B cell (primary cell): ENCODE data around the gene HBA1. TPM values are rescaled to one million over a fixed set of nuclear protein-coding genes. Genes with fewer than 3 reads are reported as not detected.

Experiments used
- ATAC-seq: fragments of 200-7000 bp; cut with Tn5 transposase; one replicate; pipeline ENCODE4 v1.10.0; 2021; ENCODE audit warnings: low read depth, mild to moderate bottlenecking, moderate number of reproducible peaks, moderate library complexity
- CTCF ChIA-PET: fragments of 350-600 bp; sonication (Branson Sonifier 250); formaldehyde crosslinking; loops from one replicate; lab custom pipeline; 2021; ENCODE audit warnings: antibody characterized with exemption, inconsistent platforms; lab: Charles Lee
- POLR2A ChIA-PET: fragments of 350-600 bp; sonication (Branson Sonifier 250); formaldehyde crosslinking; loops from one replicate; lab custom pipeline; 2021; ENCODE audit warnings: antibody characterized with exemption; lab: Charles Lee
- DNase-seq: peaks from one replicate; pipeline ENCODE4 v3.0.0; 2013
- H2AFZ ChIP-seq: 2 replicates; pipeline ENCODE4 v1.6.1; 2012; ENCODE audit warnings: mild to moderate bottlenecking, low read depth, low read length; ENCODE audit not compliant: insufficient read depth, poor library complexity, severe bottlenecking
- H3K27ac ChIP-seq, 2 donors: 1 replicate in 1 of 2; 2 replicates in 1 of 2; pipeline ENCODE4 v1.5.1; 2012 to 2013; ENCODE audit warnings: low read length in 2 of 2, mild to moderate bottlenecking in 2 of 2, moderate library complexity in 1 of 2
- H3K27me3 ChIP-seq, 4 experiments: fragments of 200-600 bp in 1 of 4; sonication (generic) in 1 of 4; replicated peaks in 1 of 4; 1 replicate in 2 of 4; 2 replicates in 2 of 4; pipeline versions ENCODE4 v1.6.1 to v1.7.0; 2013 to 2016; ENCODE audit warnings: low read length in 3 of 4, mild to moderate bottlenecking in 2 of 4, mixed read lengths in 1 of 4, moderate library complexity in 1 of 4; ENCODE audit not compliant: insufficient read depth in 4 of 4, control insufficient read depth in 3 of 4; ENCODE audit errors: control extremely low read depth in 1 of 4
- H3K36me3 ChIP-seq, 2 experiments: replicated peaks in 1 of 2; 1 replicate in 1 of 2; 2 replicates in 1 of 2; pipeline versions ENCODE4 v1.6.1 to v1.7.1; 2013; ENCODE audit warnings: low read length in 1 of 2; ENCODE audit not compliant: insufficient read depth in 2 of 2, control insufficient read depth in 1 of 2; ENCODE audit errors: control extremely low read depth in 1 of 2, extremely low read depth in 1 of 2
- H3K4me1 ChIP-seq, 2 donors: fragments of 200-600 bp in 1 of 2; sonication (generic) in 1 of 2; 1 replicate in 1 of 2; 2 replicates in 1 of 2; pipeline versions ENCODE4 v1.5.1 to v1.6.1; 2013 to 2017; ENCODE audit warnings: low read length in 2 of 2; ENCODE audit not compliant: control insufficient read depth in 2 of 2, insufficient read depth in 2 of 2
- H3K4me2 ChIP-seq: replicated peaks from 2 replicates; pipeline ENCODE3; 2012; ENCODE audit warnings: mild to moderate bottlenecking, low read depth, low read length; ENCODE audit not compliant: poor library complexity, severe bottlenecking
- H3K4me3 ChIP-seq, 5 experiments: fragments of 200-600 bp in 1 of 5; sonication (generic) in 1 of 5; 1 replicate in 3 of 5; 2 replicates in 2 of 5; pipeline versions ENCODE4 v1.5.1 to v1.7.0; 2011 to 2016; ENCODE audit warnings: low read length in 4 of 5, mild to moderate bottlenecking in 4 of 5, low read depth in 2 of 5, control low read depth in 1 of 5, moderate library complexity in 1 of 5; ENCODE audit not compliant: insufficient read depth in 1 of 5; ENCODE audit errors: control extremely low read depth in 1 of 5, extremely low read depth in 1 of 5
- H3K79me2 ChIP-seq: fragments of 200-600 bp; sonication (generic); one replicate; pipeline ENCODE4 v1.6.0; 2016; ENCODE audit warnings: low read length; ENCODE audit not compliant: control insufficient read depth, insufficient read depth
- H3K9ac ChIP-seq: fragments of 200-600 bp; sonication (generic); 2 replicates; pipeline ENCODE4 v1.6.1; 2017; ENCODE audit warnings: mild to moderate bottlenecking, low read length, moderate library complexity
- H3K9me3 ChIP-seq, 3 donors: one replicate each; pipeline versions ENCODE4 v1.6.1 to v1.7.1; 2013; ENCODE audit warnings: low read length in 2 of 3; ENCODE audit not compliant: control insufficient read depth in 2 of 3, insufficient read depth in 1 of 3; ENCODE audit errors: control extremely low read depth in 1 of 3
- H4K20me1 ChIP-seq: 2 replicates; pipeline ENCODE4 v1.6.0; 2012; ENCODE audit warnings: mild to moderate bottlenecking, low read length; ENCODE audit not compliant: insufficient read depth, control insufficient read depth, poor library complexity, severe bottlenecking
- H3K27ac Mint-ChIP-seq: one replicate; pipeline ENCODE4 v1.8.0; 2021; ENCODE audit warnings: mixed read lengths
- H3K27me3 Mint-ChIP-seq: one replicate; pipeline ENCODE4 v1.8.0; 2021; ENCODE audit warnings: mixed read lengths
- H3K4me1 Mint-ChIP-seq: one replicate; pipeline ENCODE4 v1.8.0; 2021; ENCODE audit warnings: mixed read lengths
- H3K4me3 Mint-ChIP-seq: one replicate; pipeline ENCODE4 v1.8.0; 2021; ENCODE audit warnings: mixed read lengths
- H3K9me3 Mint-ChIP-seq: one replicate; pipeline ENCODE4 v1.8.0; 2022; ENCODE audit warnings: mixed read lengths; ENCODE audit not compliant: insufficient read depth
- CTCF ChIP-seq: fragments of 200-600 bp; IDR thresholded peaks from one replicate; pipeline ENCODE4 v1.8.0; 2022; ENCODE audit warnings: antibody characterized with exemption, mild to moderate bottlenecking
- EZH2 ChIP-seq: IDR thresholded peaks from 2 replicates; pipeline ENCODE4 v1.6.1; 2012; ENCODE audit warnings: borderline replicate concordance, low read depth, mild to moderate bottlenecking, moderate library complexity, low read length; ENCODE audit not compliant: insufficient read depth, poor library complexity, severe bottlenecking
- WGBS: methylation state at CpG from one replicate; pipeline ENCODE4 v1.1.5; 2013; ENCODE audit warnings: missing lambda C conversion rate; ENCODE audit not compliant: insufficient coverage; 5-methylcytosine and 5-hydroxymethylcytosine counted together
- intact Hi-C: fragments of 100-400 bp; cut with micrococcal nuclease; formaldehyde crosslinking; loops from one replicate; pipeline ENCODE4 v1.10.0; 2022
- polyA plus RNA-seq: library from polyadenylated mRNA; depleted of rRNA; stranded (reverse); fragments of >200 nt; gene quantifications from 2 replicates; pipeline ENCODE4 v1.2.3, GENCODE V29; 2012
- total RNA-seq, 2 donors: library from RNA; stranded (reverse); fragments of 120-200 nt in 1 of 2; gene quantifications; 1 replicate in 1 of 2; 2 replicates in 1 of 2; pipeline versions ENCODE4 v1.2.3 to v1.2.4, GENCODE V29; 2013 to 2022

HBA1 gene
- total and polyA plus RNA-seq, 2 donors (not counting 1 experiment from before 2014, with no cell fraction given): 38.5 to 283 TPM

DNA sequence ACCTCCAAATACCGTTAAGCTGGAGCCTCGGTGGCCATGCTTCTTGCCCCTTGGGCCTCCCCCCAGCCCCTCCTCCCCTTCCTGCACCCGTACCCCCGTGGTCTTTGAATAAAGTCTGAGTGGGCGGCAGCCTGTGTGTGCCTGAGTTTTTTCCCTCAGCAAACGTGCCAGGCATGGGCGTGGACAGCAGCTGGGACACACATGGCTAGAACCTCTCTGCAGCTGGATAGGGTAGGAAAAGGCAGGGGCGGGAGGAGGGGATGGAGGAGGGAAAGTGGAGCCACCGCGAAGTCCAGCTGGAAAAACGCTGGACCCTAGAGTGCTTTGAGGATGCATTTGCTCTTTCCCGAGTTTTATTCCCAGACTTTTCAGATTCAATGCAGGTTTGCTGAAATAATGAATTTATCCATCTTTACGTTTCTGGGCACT, 928 bp downstream of the HBA1 start:
- Histone ChIP-seq H3K36me3 (no peaks in the 10 kb centered on the region), H3K9ac (no peak overlapping the region), H4K20me1 (no peaks in the 10 kb centered on the region), H3K27me3 (peaks cover 0 to 56% (median 27%) of the 10 kb centered on the region in 4 experiments), H3K4me2 (no peak overlapping the region), H3K79me2 (no peaks in the 10 kb centered on the region), H3K27ac (no peak overlapping the region), H3K9me3 (peaks cover 0 to 4% (median 0%) of the 10 kb centered on the region in 3 donors), H2AFZ (no peak overlapping the region), H3K4me3 (no peak overlapping the region), H3K4me1 (peaks cover 14 to 22% of the 10 kb centered on the region in 2 donors)
- intact Hi-C loops: no loop called here
- POLR2A ChIA-PET: no interaction called here
- TF ChIP-seq EZH2 (no peak), CTCF (no peak)
- H3K27ac Mint-ChIP-seq: no peak overlapping the region
- peak; percentile 12 for DNase-seq
- peaks cover 30% of the 10 kb centered on the region for H3K4me1 Mint-ChIP-seq
- ATAC-seq: no peak
- WGBS: 19% methylated on average over 9 of the region's 13 CpGs
- CTCF ChIA-PET: interaction anchor here (1.1 to 1.6 kb wide), 2 partner anchors 70 to 111 kb away, joined by 4 read pairs; no protein-coding TSS in a partner anchor
- peaks cover 34% of the 10 kb centered on the region for H3K27me3 Mint-ChIP-seq
- H3K9me3 Mint-ChIP-seq: no peaks in the 10 kb centered on the region
- peak overlapping the region; percentile 52 for H3K4me3 Mint-ChIP-seq

DNA sequence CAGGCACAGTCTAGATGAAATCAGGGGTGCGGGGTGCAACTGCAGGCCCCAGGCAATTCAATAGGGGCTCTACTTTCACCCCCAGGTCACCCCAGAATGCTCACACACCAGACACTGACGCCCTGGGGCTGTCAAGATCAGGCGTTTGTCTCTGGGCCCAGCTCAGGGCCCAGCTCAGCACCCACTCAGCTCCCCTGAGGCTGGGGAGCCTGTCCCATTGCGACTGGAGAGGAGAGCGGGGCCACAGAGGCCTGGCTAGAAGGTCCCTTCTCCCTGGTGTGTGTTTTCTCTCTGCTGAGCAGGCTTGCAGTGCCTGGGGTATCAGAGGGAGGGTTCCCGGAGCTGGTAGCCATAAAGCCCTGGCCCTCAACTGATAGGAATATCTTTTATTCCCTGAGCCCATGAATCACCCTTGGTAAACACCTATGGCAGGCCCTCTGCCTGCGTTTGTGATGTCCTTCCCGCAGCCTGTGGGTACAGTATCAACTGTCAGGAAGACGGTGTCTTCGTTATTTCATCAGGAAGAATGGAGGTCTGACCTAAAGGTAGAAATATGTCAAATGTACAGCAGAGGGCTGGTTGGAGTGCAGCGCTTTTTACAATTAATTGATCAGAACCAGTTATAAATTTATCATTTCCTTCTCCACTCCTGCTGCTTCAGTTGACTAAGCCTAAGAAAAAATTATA, 1.6 kb downstream of the HBA1 start:
- POLR2A ChIA-PET: no interaction called here

More for the DNA sequence above, 1.6 kb downstream of the HBA1 start:
- 73% methylated on average over 10 of the region's 11 CpGs for WGBS
- Histone ChIP-seq H3K9ac (no peak overlapping the region), H2AFZ (no peak overlapping the region), H3K79me2 (no peaks in the 10 kb centered on the region), H3K4me2 (no peak overlapping the region), H4K20me1 (no peaks in the 10 kb centered on the region), H3K36me3 (no peaks in the 10 kb centered on the region), H3K4me3 (no peak overlapping the region), H3K9me3 (peaks cover 0 to 4% (median 0%) of the 10 kb centered on the region in 3 donors), H3K27me3 (peaks cover 0 to 56% (median 27%) of the 10 kb centered on the region in 4 experiments), H3K4me1 (peaks cover 14 to 22% of the 10 kb centered on the region in 2 donors), H3K27ac (no peak overlapping the region)
- H3K27me3 Mint-ChIP-seq: peaks cover 34% of the 10 kb centered on the region
- ATAC-seq (no peak), DNase-seq (peak; percentile 14)
- intact Hi-C loops: no loop called here
- no peaks in the 10 kb centered on the region for H3K9me3 Mint-ChIP-seq
- H3K27ac Mint-ChIP-seq: no peak overlapping the region
- peak overlapping the region; percentile 52 for H3K4me3 Mint-ChIP-seq
- no peak for TF ChIP-seq CTCF
- TF ChIP-seq EZH2: no peak
- CTCF ChIA-PET: interaction anchor here (1.1 to 1.6 kb wide), 2 partner anchors 71 to 112 kb away, joined by 4 read pairs; no protein-coding TSS in a partner anchor
- peaks cover 30% of the 10 kb centered on the region for H3K4me1 Mint-ChIP-seq
